Measurements from ENCODE around the gene LRP11. TPM values are rescaled to one million over a fixed set of nuclear protein-coding genes. Genes with fewer than 3 reads are reported as not detected.
A peak's percentile ranks its signal among the peaks of the same experiment; 100 is the strongest.
"Not testable (repeated sequence)": the region's sequence is repeated elsewhere in the genome, so short reads cannot be mapped to it uniquely, and the experiment has no call there.

The LRP11 gene
- total and polyA plus RNA-seq, 9 of the 15 experiments (the other 6 are each of a cell fraction or from before 2014, with no cell fraction given): 0.51 to 3.5 (median 2.4) TPM

- H3K4me2 ChIP-seq (ENCODE audit: insufficient read depth, low read length): no peak overlapping the region
- no peak for FAIRE-seq
Measured at GRCh38 chr6:149854532-149854931, 9.6 kb downstream of the LRP11 start.

GRCh38 chr6:149854017-149854416 lies 10.1 kb downstream of the LRP11 start:
- H3K79me2 ChIP-seq (ENCODE audit: control insufficient read depth, insufficient read depth, low read length); H3K9ac ChIP-seq (ENCODE audit: insufficient read depth in 1 of 2, low read depth in 2 of 2, low read length in 2 of 2); H3K36me3 ChIP-seq (ENCODE audit: control insufficient read depth, insufficient read depth, low read length); BruUV-seq (replicated peaks); H3K9me1 ChIP-seq (ENCODE audit: control insufficient read depth, insufficient read depth, low read length); H3K4me1 ChIP-seq (replicated peaks in 1 of 2; ENCODE audit: control insufficient read depth in 2 of 2, insufficient read depth in 2 of 2, low read length in 2 of 2); in situ Hi-C loops (cut with MboI); H3K9me3 ChIP-seq (replicated peaks; ENCODE audit: control insufficient read depth, insufficient read depth, low read depth, low read length); H3K4me3 ChIP-seq; H3K27ac ChIP-seq (ENCODE audit: extremely low read depth, low read depth, low read length); ATAC-seq; H3K4me2 ChIP-seq (ENCODE audit: insufficient read depth, low read length); H4K20me1 ChIP-seq (replicated peaks; ENCODE audit: control insufficient read depth, insufficient read depth, low read length); CTCF ChIA-PET (ENCODE audit: low intra/inter-chr PET ratio); intact Hi-C loops (cut with micrococcal nuclease); DNase-seq (ENCODE audit: extremely low read depth in 1 of 4, low spot score in 3 of 4); FAIRE-seq; H2AFZ ChIP-seq (ENCODE audit: low read depth, low read length): not testable (repeated sequence)
- H3K27me3 ChIP-seq (ENCODE audit: control insufficient read depth in 2 of 2, insufficient read depth in 2 of 2, low read length in 2 of 2): peaks cover 10 to 13% of the 10 kb centered on the region in 2 experiments; a peak in 3 of 5 replicates
- WGBS (ENCODE audit: insufficient coverage, low coverage, missing lambda C conversion rate): 17% methylated on average over 4 of the region's 4 CpGs
- POLR2A ChIA-PET: interaction anchor here (1.3 kb wide), 1 partner anchor 8 kb away, joined by 4 read pairs; no protein-coding TSS in a partner anchor

More at GRCh38 chr6:149854532-149854931, 9.6 kb downstream of the LRP11 start:
- WGBS (ENCODE audit: insufficient coverage, low coverage, missing lambda C conversion rate): 22% methylated on average over 6 of the region's 6 CpGs
- H2AFZ ChIP-seq (ENCODE audit: low read depth, low read length): no peak overlapping the region
- POLR2A ChIA-PET: interaction anchor here (0.6 to 1.3 kb wide), 2 partner anchors 9 to 58 kb away, joined by 4 read pairs; no protein-coding TSS in a partner anchor
- peaks cover 10 to 13% of the 10 kb centered on the region in 2 experiments; a peak in 3 of 5 replicates for H3K27me3 ChIP-seq (ENCODE audit: control insufficient read depth in 2 of 2, insufficient read depth in 2 of 2, low read length in 2 of 2)
- intact Hi-C loops (cut with micrococcal nuclease): no loop called here
- peaks cover 0 to 4% of the 10 kb centered on the region in 2 experiments; a peak in 2 of 5 replicates for H3K4me1 ChIP-seq (replicated peaks in 1 of 2; ENCODE audit: control insufficient read depth in 2 of 2, insufficient read depth in 2 of 2, low read length in 2 of 2)
- H3K9me3 ChIP-seq (replicated peaks; ENCODE audit: control insufficient read depth, insufficient read depth, low read depth, low read length): no peaks in the 10 kb centered on the region
- H3K4me3 ChIP-seq: no peak overlapping the region
- no peak for TF ChIP-seq BRCA1 (IDR thresholded peaks at IDR 0.05)
- no peak for TF ChIP-seq BRCA1 (CRISPR knock-in tag; IDR thresholded peaks at IDR 0.05)
- peak; percentile 89 for TF ChIP-seq SPI1 (IDR thresholded peaks at IDR 0.05; ENCODE audit: borderline replicate concordance, low read depth, low read length)
- TF ChIP-seq ATF1 (CRISPR knock-in tag; IDR thresholded peaks at IDR 0.05): no peak
- no peak for TF ChIP-seq ATF1 (tag; IDR thresholded peaks at IDR 0.05)
- DNase-seq (ENCODE audit: extremely low read depth in 1 of 4, low spot score in 3 of 4) (no peak), ATAC-seq (peak; percentile 36; the same call in 1 of the 3 replicates)
- no peaks in the 10 kb centered on the region for H4K20me1 ChIP-seq (replicated peaks; ENCODE audit: control insufficient read depth, insufficient read depth, low read length)
- CTCF ChIA-PET (ENCODE audit: low intra/inter-chr PET ratio): no interaction called here
- H3K9me1 ChIP-seq (ENCODE audit: control insufficient read depth, insufficient read depth, low read length): no peaks in the 10 kb centered on the region
- in situ Hi-C loops (cut with MboI): no loop called here
- H3K9ac ChIP-seq (ENCODE audit: insufficient read depth in 1 of 2, low read depth in 2 of 2, low read length in 2 of 2): 0 out of 4 replicates have a peak overlapping the region, but pooled peaks of 1 of the 2 experiments have one; percentile 54
- no peaks in the 10 kb centered on the region for H3K79me2 ChIP-seq (ENCODE audit: control insufficient read depth, insufficient read depth, low read length)
- no peaks in the 10 kb centered on the region for H3K36me3 ChIP-seq (ENCODE audit: control insufficient read depth, insufficient read depth, low read length)
- no TSS peak for BruUV-seq (replicated peaks)
- no peak overlapping the region for H3K27ac ChIP-seq (ENCODE audit: extremely low read depth, low read depth, low read length)
